Body of pancreas (tissue), 4 donors: ENCODE measurements around the gene LRSAM1.

Experiments used
- POLR2A ChIP-seq, 3 donors: fragments of 450-650 bp; IDR thresholded peaks; one replicate each; pipeline ENCODE4 v1.6.1; 2016; ENCODE audit warnings: antibody characterized with exemption in 3 of 3, mild to moderate bottlenecking in 2 of 3
- TF ChIP-seq, protein P1 (sequence below), 7 experiments: fragments of 450-650 bp in 4 of 7; fragments of 200-600 bp in 3 of 7; sonication (generic) in 3 of 7; IDR thresholded peaks; one replicate each; pipeline ENCODE4 v1.5.1; 2016 to 2019; ENCODE audit warnings: antibody characterized with exemption in 7 of 7

DNA sequence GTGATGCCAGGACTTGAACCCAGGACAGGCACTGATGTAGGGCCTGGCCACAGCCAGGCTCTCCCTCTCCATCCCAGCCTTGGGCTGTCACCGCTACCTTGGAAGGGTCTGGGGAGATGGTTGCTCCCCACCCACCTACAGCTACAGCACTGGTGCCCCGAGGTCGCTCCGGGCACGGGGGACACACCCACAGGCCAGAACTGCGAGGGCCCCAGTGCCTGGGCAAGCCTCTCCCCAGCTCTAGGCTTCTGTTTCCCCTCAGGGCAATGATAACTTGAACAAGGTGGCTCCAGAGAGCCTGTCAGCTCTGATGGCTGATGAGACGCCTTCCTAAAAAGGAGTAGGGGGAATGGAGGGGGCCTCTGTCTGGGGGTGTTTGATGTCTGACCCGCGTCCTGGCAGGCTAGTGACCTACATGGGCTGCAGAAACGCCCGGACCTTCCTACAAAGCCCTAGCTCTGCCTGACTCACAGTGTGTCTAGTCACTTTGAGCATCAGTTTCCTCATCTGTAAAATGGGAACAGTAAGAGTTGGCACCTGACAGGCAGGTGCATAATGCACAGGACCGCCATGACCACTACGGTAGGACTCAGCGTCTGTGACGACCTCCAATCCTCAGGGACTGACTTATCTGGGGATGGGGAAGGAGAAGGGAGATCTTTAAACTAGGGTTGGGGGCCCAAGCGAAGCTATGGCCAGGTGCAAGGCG lies 76.4 kb downstream of the LRSAM1 start:
- TF ChIP-seq, protein P1, sequence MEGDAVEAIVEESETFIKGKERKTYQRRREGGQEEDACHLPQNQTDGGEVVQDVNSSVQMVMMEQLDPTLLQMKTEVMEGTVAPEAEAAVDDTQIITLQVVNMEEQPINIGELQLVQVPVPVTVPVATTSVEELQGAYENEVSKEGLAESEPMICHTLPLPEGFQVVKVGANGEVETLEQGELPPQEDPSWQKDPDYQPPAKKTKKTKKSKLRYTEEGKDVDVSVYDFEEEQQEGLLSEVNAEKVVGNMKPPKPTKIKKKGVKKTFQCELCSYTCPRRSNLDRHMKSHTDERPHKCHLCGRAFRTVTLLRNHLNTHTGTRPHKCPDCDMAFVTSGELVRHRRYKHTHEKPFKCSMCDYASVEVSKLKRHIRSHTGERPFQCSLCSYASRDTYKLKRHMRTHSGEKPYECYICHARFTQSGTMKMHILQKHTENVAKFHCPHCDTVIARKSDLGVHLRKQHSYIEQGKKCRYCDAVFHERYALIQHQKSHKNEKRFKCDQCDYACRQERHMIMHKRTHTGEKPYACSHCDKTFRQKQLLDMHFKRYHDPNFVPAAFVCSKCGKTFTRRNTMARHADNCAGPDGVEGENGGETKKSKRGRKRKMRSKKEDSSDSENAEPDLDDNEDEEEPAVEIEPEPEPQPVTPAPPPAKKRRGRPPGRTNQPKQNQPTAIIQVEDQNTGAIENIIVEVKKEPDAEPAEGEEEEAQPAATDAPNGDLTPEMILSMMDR (IDR thresholded peaks at IDR 0.05), result no peak
- no peak for TF ChIP-seq POLR2A (IDR thresholded peaks at IDR 0.05)
